ENCODE data around the gene DCP1A.
"Not testable (repeated sequence)": the region's sequence is repeated elsewhere in the genome, so short reads cannot be mapped to it uniquely, and the experiment has no call there.

The DCP1A gene

GRCh38 chr3:53253707-53254508, 93.4 kb downstream of the DCP1A start (continued):
- TF ChIP-seq, protein P1, sequence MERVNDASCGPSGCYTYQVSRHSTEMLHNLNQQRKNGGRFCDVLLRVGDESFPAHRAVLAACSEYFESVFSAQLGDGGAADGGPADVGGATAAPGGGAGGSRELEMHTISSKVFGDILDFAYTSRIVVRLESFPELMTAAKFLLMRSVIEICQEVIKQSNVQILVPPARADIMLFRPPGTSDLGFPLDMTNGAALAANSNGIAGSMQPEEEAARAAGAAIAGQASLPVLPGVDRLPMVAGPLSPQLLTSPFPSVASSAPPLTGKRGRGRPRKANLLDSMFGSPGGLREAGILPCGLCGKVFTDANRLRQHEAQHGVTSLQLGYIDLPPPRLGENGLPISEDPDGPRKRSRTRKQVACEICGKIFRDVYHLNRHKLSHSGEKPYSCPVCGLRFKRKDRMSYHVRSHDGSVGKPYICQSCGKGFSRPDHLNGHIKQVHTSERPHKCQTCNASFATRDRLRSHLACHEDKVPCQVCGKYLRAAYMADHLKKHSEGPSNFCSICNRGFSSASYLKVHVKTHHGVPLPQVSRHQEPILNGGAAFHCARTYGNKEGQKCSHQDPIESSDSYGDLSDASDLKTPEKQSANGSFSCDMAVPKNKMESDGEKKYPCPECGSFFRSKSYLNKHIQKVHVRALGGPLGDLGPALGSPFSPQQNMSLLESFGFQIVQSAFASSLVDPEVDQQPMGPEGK (CRISPR knock-in tag; IDR thresholded peaks at IDR 0.05; ENCODE audit: borderline replicate concordance) = no peak
- no peak for TF ChIP-seq ISL1 (CRISPR knock-in tag; IDR thresholded peaks at IDR 0.05)
- TF ChIP-seq RARB (CRISPR knock-in tag; IDR thresholded peaks at IDR 0.05) = no peak
- no peak for TF ChIP-seq SNAI2 (CRISPR knock-in tag; IDR thresholded peaks at IDR 0.05)
- no peak for TF ChIP-seq ZFP30 (CRISPR knock-in tag; IDR thresholded peaks at IDR 0.05)

DNA sequence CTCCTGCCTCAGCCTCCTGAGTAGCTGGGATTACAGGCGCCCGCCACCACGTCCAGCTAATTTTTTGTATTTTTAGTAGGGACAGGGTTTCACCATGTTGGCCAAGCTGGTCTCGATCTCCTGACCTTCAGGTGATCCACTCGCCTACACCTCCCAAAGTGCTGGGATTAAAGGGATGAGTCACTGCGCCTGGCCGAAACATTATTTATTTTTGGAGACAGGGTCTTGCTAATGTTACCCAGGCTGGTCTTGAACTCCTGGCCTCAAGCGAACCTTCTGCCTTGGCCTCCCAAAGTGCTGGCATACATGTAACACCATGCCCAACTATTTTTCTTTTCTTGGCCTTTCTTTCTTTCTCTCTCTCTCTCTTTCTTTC, 94.4 kb downstream of the DCP1A start:
- ATAC-seq = not testable (repeated sequence)

DNA sequence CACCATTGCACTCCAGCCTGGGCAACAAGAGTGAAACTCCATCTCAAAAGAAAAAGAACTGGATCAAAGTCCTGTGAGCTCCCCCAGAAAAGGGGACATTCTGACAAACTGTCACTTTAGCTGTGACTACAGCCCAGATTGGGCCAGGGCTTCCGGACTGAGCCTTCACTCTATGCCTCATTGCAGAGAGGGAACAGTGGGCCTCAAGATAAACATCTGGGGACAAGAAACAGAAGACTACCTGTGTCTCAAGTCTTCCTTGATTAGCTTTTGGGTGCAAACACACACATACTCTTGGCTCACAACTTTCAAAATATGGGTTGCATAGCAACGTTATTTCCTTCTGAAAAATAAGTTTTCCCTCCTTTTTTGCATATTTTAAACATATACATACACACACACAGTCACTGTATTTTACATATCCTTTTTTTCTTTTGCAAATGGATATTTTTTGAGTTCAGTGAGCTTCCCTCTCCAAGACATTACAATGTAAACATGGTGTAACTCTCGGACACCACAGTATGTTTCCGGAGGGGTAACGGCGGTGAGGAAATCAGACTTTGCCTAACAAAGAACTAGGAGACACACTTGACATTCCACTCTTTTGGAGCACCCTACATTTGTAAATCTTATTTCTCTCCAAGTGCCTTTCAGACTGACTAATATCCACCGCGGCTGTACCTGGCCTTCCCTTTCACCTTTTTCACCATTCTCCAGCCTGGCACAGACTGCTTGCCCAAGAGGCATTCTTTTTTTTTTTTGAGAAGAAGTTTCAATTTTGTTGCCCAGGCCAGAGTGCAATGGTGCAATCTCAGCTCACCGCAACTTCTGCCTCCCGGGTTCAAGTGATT, 95.0 kb downstream of the DCP1A start:
- ATAC-seq = no peak
- TF ChIP-seq OSR1 (CRISPR knock-in tag; IDR thresholded peaks at IDR 0.05) (no peak), ZNF565 (CRISPR knock-in tag; conservative IDR thresholded peaks at IDR 0.05; ENCODE audit: low read depth) (no peak), CSDC2 (CRISPR knock-in tag; IDR thresholded peaks at IDR 0.05) (no peak), ARNTL (CRISPR knock-in tag; IDR thresholded peaks at IDR 0.05; ENCODE audit: borderline replicate concordance, low read depth) (no peak), ISL1 (CRISPR knock-in tag; IDR thresholded peaks at IDR 0.05) (no peak), ESRRG (CRISPR knock-in tag; IDR thresholded peaks at IDR 0.05) (no peak)
- TF ChIP-seq, protein P2, sequence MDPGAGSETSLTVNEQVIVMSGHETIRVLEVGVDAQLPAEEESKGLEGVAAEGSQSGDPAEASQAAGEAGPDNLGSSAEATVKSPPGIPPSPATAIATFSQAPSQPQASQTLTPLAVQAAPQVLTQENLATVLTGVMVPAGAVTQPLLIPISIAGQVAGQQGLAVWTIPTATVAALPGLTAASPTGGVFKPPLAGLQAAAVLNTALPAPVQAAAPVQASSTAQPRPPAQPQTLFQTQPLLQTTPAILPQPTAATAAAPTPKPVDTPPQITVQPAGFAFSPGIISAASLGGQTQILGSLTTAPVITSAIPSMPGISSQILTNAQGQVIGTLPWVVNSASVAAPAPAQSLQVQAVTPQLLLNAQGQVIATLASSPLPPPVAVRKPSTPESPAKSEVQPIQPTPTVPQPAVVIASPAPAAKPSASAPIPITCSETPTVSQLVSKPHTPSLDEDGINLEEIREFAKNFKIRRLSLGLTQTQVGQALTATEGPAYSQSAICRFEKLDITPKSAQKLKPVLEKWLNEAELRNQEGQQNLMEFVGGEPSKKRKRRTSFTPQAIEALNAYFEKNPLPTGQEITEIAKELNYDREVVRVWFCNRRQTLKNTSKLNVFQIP (CRISPR knock-in tag; IDR thresholded peaks at IDR 0.05; ENCODE audit: borderline replicate concordance, low read depth) = no peak
- TF ChIP-seq, protein P3, sequence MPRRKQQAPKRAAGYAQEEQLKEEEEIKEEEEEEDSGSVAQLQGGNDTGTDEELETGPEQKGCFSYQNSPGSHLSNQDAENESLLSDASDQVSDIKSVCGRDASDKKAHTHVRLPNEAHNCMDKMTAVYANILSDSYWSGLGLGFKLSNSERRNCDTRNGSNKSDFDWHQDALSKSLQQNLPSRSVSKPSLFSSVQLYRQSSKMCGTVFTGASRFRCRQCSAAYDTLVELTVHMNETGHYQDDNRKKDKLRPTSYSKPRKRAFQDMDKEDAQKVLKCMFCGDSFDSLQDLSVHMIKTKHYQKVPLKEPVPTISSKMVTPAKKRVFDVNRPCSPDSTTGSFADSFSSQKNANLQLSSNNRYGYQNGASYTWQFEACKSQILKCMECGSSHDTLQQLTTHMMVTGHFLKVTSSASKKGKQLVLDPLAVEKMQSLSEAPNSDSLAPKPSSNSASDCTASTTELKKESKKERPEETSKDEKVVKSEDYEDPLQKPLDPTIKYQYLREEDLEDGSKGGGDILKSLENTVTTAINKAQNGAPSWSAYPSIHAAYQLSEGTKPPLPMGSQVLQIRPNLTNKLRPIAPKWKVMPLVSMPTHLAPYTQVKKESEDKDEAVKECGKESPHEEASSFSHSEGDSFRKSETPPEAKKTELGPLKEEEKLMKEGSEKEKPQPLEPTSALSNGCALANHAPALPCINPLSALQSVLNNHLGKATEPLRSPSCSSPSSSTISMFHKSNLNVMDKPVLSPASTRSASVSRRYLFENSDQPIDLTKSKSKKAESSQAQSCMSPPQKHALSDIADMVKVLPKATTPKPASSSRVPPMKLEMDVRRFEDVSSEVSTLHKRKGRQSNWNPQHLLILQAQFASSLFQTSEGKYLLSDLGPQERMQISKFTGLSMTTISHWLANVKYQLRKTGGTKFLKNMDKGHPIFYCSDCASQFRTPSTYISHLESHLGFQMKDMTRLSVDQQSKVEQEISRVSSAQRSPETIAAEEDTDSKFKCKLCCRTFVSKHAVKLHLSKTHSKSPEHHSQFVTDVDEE (CRISPR knock-in tag; IDR thresholded peaks at IDR 0.05) = no peak

DNA sequence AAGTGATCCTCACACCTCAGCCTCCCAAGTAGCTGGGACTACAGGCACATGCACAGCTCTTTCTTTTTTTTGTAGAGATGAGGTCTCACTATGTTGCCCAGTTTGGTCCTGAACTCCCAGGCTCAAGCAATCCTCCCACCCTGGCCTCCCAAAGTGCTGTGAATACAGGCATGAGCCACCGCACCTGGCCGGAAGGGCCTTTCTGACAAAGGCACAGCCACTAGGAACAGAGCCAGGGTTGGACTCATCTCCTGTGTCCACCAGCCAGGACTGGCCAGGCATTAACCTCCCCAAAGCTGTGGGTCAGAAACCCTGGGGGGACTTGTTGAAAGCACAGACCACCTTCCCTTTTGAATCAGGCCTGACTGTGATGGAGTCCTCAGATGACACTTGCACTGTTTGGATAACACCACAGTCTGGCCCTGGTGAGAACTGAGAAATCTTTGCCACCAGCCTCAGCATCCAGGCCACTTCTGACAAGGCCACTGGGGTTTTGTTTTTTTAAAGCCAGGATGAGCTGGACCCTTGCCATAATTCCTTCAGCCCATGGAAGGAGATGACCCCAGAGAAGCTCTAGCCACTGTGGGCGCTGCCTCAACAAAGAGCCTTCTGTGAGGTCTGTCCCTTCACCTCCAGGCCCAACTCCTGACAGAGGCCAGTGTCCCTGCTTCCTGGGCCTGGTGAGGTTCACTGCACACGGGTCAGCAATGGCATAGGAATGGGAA, 96.3 kb downstream of the DCP1A start:
- ATAC-seq = no peak
- TF ChIP-seq GLIS3 (CRISPR knock-in tag; IDR thresholded peaks at IDR 0.05) (no peak), TCF4 (CRISPR knock-in tag; IDR thresholded peaks at IDR 0.05; ENCODE audit: borderline replicate concordance) (no peak), OSR1 (CRISPR knock-in tag; IDR thresholded peaks at IDR 0.05) (no peak), BACH2 (CRISPR knock-in tag; IDR thresholded peaks at IDR 0.05; ENCODE audit: borderline replicate concordance) (no peak), SNAI2 (CRISPR knock-in tag; IDR thresholded peaks at IDR 0.05) (no peak), ZNF565 (CRISPR knock-in tag; conservative IDR thresholded peaks at IDR 0.05; ENCODE audit: low read depth) (no peak), CSDC2 (CRISPR knock-in tag; IDR thresholded peaks at IDR 0.05) (no peak), ZNF8 (CRISPR knock-in tag; IDR thresholded peaks at IDR 0.05) (no peak), ISL1 (CRISPR knock-in tag; IDR thresholded peaks at IDR 0.05) (no peak), ZFP30 (CRISPR knock-in tag; IDR thresholded peaks at IDR 0.05) (no peak), ESRRG (CRISPR knock-in tag; IDR thresholded peaks at IDR 0.05) (no peak), ARNTL (CRISPR knock-in tag; IDR thresholded peaks at IDR 0.05; ENCODE audit: borderline replicate concordance, low read depth) (no peak)
- TF ChIP-seq, protein P4, sequence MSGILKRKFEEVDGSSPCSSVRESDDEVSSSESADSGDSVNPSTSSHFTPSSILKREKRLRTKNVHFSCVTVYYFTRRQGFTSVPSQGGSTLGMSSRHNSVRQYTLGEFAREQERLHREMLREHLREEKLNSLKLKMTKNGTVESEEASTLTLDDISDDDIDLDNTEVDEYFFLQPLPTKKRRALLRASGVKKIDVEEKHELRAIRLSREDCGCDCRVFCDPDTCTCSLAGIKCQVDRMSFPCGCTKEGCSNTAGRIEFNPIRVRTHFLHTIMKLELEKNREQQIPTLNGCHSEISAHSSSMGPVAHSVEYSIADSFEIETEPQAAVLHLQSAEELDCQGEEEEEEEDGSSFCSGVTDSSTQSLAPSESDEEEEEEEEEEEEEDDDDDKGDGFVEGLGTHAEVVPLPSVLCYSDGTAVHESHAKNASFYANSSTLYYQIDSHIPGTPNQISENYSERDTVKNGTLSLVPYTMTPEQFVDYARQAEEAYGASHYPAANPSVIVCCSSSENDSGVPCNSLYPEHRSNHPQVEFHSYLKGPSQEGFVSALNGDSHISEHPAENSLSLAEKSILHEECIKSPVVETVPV (CRISPR knock-in tag; IDR thresholded peaks at IDR 0.05) = no peak
- TF ChIP-seq, protein P1 (CRISPR knock-in tag; IDR thresholded peaks at IDR 0.05; ENCODE audit: borderline replicate concordance) = no peak
- TF ChIP-seq, protein P3 (CRISPR knock-in tag; IDR thresholded peaks at IDR 0.05) = no peak
